GM18907 (cell line): ENCODE results near the gene PTRH1.

ENCODE experiments used
- ATAC-seq: cut with Tn5 transposase; IDR thresholded peaks from one replicate; pipeline ENCODE4 v1.9.1; 2021; ENCODE audit warnings: mild to moderate bottlenecking, moderate library complexity; ENCODE audit not compliant: unreplicated experiment

Gene PTRH1

GRCh38 chr9:127720031-127720864 lies 4.8 kb upstream of the PTRH1 start:
- ATAC-seq = no peak

GRCh38 chr9:127717766-127718165 lies 2.3 kb upstream of the PTRH1 start:
- ATAC-seq = no peak

- ATAC-seq = no peak
Observed at GRCh38 chr9:127716412-127716811, 949 bp upstream of the PTRH1 start.

- ATAC-seq = peak; percentile 4
Observed at GRCh38 chr9:127714951-127715469, 453 bp downstream of the PTRH1 start.

GRCh38 chr9:127714020-127714750 lies 1.3 kb downstream of the PTRH1 start:
- ATAC-seq = no peak

GRCh38 chr9:127712867-127713266 lies 2.6 kb downstream of the PTRH1 start:
- no peak for ATAC-seq

GRCh38 chr9:127712371-127712770 lies 3.1 kb downstream of the PTRH1 start:
- ATAC-seq = no peak

GRCh38 chr9:127711831-127712274 lies 3.6 kb downstream of the PTRH1 start:
- ATAC-seq = no peak

- ATAC-seq = no peak
Observed at GRCh38 chr9:127711226-127711701, 4.2 kb downstream of the PTRH1 start.

- no peak for ATAC-seq
Observed at GRCh38 chr9:127710204-127710783, 5.2 kb downstream of the PTRH1 start.

GRCh38 chr9:127708952-127709587 lies 6.4 kb downstream of the PTRH1 start:
- no peak for ATAC-seq

- ATAC-seq = no peak
Observed at GRCh38 chr9:127707766-127708165, 7.7 kb downstream of the PTRH1 start.

GRCh38 chr9:127706836-127707241 lies 8.6 kb downstream of the PTRH1 start, which contains the start of gene CFAP157:
CFAP157 (plus strand) TSS chr9:127706988; CDS start chr9:127707032, 44 bp downstream.
- no peak for ATAC-seq

GRCh38 chr9:127705577-127706379 lies 9.7 kb downstream of the PTRH1 start:
- no peak for ATAC-seq

- no peak for ATAC-seq
Observed at GRCh38 chr9:127703289-127703946, 12.0 kb downstream of the PTRH1 start.

GRCh38 chr9:127700594-127701255 lies 14.7 kb downstream of the PTRH1 start:
- no peak for ATAC-seq

GRCh38 chr9:127700140-127700539 lies 15.3 kb downstream of the PTRH1 start:
- ATAC-seq = no peak

- peak; percentile 94 for ATAC-seq
Observed at GRCh38 chr9:127698985-127699670, 16.3 kb downstream of the PTRH1 start.
